HG03457 (cell line): ENCODE measurements around the gene SYNE1.
"Not testable (repeated sequence)": the region's sequence is repeated elsewhere in the genome, so short reads cannot be mapped to it uniquely, and the experiment has no call there.

Experiments used
- ATAC-seq: cut with Tn5 transposase; IDR thresholded peaks from one replicate; pipeline ENCODE4 v1.9.1; 2021; ENCODE audit warnings: moderate number of reproducible peaks; ENCODE audit not compliant: unreplicated experiment

SYNE1 gene

GRCh38 chr6:152328200-152328599 lies 309.0 kb downstream of the SYNE1 start:
- not testable (repeated sequence) for ATAC-seq

DNA sequence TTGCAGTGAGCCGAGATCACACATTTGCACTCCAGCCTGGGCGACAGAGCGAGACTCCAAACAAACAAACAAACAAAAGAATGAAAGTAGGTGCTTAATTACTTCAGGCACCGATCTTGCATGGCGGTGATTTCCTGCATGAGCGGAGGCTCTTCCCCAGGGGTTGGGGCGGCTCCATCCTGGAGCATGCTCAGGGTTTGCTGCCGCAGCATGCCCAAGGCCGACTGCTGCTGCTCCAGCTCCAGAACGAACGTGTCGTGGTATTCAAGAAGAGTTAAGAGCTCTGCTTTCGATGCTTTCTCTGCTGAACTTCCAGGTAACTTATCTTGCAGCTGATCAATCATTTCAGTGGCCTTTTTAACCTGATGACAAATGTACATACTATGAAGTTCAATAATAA lies 313.8 kb downstream of the SYNE1 start:
- no peak for ATAC-seq

DNA sequence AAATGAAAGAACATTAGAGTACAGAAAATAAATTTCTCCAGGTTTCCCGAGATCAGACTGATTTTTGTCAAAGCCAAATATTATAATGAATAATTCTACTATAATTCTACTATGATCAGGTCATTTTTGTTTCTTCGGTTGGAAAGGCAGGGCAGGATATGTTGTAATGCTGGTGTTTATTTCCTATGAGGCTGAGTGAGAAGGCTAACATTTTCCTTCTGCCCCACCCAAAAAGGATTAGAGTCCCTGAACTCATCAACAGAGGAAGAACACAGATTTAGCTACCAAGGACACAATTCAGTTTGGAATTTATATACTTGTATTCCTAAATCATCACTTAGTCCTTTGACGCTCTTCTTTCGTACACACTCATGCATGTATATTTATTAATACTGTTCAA lies 318.9 kb downstream of the SYNE1 start:
- no peak for ATAC-seq

GRCh38 chr6:152316024-152316423 lies 321.1 kb downstream of the SYNE1 start:
- ATAC-seq, result no peak

DNA sequence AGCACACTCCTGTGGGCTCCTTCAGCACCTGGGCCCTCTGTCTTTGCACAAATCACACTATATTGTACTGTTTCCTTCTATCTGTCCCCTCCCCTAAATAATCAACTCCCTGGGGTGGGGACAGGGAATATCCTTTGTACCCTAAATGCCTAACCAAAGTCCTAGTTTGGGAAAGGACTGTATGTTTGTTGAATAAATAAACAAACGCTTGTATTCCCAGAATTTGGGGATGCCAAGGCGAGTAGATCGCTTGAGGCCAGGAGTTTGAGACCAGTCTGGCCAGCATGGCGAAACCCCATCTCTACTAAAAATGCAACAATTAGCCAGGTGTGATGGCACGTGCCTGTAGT lies 322.7 kb downstream of the SYNE1 start:
- ATAC-seq, result no peak

DNA sequence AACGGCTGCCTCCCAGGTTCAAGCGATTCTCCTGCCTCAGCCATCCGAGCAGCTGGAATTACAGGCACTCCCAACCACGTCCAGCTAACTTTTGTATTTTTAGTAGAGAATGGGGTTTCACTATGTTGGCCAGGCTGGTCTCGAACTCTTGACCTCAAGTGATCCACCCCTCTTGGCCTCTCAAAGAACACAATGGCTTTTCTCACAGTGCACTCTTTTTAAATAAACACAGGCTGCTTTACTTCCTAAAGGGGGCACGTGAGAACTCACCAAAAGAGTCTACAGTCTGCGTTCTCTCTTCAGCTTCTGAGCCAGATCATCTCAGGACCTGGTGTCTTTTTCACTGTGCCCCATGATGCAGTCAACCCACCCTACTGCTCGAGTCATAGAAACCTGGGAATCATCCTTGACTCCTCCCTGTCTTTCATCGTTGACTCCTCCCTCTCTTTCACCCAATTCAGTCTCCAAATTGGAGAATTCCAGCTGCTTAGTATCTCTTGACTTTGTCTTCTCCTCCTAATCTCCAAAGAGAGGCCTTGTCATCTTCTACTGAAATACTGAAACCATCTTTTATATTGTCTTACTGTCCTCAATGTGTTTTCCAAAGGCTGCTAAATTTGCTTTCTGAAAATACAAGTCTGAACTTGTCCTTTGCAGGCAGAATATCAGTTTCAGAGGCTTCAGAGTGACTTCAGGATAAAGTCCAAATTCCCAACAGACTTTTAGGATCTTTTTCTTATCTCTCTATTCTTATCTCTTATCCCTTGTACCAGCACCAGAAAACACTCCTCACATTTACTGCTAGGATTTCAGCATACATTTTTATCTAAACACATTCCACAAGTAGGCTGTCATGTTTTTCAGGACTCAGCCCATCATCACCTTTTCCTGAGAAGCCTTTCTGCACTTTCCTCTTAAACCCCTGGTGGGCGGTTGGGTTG lies 323.4 kb downstream of the SYNE1 start:
- ATAC-seq, result no peak

DNA sequence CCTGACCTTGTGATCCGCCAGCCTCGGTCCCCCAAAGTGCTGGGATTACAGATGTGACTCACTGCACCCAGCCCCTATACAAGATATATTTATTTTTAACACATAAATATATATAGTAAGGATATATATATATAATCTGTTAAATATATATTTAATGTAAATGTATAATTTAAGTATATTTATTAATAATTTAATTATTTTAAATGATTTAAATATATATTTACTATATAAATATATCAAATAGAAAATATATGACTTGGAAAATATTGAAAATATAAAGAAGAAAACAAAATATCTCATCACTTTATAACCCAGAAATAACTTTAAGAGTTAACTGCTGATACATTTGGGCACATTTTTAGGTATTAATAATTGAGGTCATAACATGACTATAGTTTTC lies 324.7 kb downstream of the SYNE1 start:
- ATAC-seq, result no peak

- no peak for ATAC-seq
Measured at GRCh38 chr6:152310371-152310954, 326.7 kb downstream of the SYNE1 start.

- ATAC-seq, result no peak
Measured at GRCh38 chr6:152309648-152310047, 327.5 kb downstream of the SYNE1 start.

- no peak for ATAC-seq
Measured at GRCh38 chr6:152309006-152309405, 328.2 kb downstream of the SYNE1 start.

GRCh38 chr6:152308306-152308705 lies 328.9 kb downstream of the SYNE1 start:
- no peak for ATAC-seq

DNA sequence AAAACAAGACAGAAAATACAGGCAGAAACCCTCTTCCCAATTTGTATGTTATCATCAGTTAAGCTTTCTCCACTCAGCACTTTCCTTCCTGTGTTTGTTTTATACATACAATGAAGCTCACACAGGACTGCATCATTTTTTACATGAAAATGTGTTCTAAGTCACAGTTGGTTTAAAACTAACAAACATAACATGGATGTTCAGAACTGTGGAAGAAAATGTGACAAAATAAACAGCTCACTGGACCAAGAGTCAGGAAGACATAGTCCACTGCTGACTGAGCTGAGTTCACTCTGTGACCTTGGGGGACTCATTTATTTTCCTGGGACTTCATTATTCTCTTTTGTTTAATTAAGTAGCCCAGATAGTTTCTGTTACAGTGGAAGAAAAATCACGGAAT lies 331.5 kb downstream of the SYNE1 start:
- ATAC-seq, result no peak

DNA sequence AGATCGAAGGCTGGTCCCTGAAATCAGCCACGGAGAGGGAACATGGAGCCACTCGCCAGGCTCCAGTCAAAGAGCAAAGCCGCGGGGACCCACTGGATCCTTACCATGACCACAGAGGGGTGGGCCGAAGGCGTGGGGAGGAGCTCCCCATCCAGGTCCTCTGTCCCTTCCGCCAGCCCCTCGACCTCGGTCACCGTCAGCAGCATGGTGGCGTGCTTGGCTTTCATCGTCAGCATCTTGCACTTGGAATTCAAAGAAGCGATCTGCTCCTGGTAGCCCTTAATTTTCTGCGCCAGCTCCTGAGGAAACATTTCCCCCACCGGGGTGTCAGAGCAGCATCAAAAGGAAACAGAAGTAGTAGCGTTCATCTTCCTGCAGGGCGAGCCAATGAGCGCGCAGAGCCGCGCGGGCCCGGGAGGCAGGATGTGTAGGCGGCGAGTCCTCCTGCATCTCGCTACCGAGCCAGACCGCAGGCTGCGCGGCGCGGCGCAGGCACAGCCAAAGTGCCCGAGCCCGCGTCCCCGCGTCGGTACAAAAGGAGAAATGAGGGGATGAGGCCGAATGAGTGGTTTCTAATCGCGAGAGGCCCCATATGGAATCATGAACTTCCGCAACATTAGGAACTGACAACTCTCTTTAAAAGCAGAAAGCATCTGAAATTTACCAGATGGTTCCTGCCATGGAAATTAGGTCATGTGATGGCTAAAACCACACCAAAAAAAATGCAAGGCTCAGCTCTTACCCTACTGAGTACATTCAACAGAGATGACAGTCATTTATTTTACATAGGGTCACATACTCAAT lies 335.2 kb downstream of the SYNE1 start:
- peak; percentile 89 for ATAC-seq

DNA sequence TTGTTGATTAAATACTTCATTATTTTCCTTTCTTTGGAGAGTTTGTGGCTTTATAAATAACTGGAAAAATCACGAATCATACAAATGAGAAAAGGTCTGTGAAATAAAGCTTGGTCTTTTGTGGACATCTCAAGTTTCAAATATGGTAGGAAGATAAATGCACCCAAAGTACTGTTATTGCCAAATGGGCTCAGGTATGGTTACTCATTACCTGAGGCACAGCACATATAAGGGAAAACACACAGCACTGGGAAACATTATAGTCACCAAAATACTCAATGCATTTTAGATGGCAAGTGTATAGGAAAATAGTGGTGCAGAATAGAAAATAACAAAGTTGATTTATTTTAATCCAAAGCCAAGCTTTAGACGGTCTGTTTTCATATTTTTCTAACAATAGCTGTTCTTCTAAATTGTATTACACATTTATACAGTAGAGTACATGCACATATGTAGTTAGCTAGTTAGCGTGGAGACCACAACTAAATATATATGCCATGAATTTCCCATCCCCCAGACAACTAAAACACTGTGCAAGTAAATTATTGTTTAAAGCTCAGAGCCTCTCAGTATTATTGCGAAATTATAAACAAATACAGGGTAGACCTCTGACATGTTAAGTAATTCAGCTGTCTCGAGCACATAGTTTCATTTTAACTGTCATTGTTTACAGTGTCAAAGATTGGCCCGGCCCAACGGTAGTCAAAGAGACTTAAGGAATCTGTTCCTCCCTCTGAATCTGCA lies 336.0 kb downstream of the SYNE1 start:
- ATAC-seq, result peak; percentile 21

DNA sequence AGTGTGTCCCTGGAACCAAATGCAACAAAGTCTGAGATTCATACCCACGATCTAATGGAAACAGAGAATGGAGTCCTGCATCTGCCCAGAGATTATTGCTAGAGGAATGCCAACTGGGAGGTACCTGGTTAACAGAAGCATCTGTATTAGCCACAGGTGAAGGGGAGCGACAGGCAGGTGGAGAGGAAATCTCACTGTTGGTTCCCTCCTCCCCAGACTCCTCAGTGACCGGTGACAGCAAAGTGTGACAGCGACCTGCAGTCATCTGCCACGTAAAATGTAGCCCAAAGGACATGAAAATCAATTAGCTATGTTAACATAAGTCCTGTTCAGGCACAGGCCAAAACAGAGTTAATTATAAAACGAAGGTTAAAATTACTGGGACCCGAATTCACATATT lies 336.6 kb downstream of the SYNE1 start:
- no peak for ATAC-seq

- ATAC-seq, result no peak
Measured at GRCh38 chr6:152298848-152299735, 338.1 kb downstream of the SYNE1 start.

GRCh38 chr6:152298055-152298647 lies 339.0 kb downstream of the SYNE1 start:
- ATAC-seq, result no peak

DNA sequence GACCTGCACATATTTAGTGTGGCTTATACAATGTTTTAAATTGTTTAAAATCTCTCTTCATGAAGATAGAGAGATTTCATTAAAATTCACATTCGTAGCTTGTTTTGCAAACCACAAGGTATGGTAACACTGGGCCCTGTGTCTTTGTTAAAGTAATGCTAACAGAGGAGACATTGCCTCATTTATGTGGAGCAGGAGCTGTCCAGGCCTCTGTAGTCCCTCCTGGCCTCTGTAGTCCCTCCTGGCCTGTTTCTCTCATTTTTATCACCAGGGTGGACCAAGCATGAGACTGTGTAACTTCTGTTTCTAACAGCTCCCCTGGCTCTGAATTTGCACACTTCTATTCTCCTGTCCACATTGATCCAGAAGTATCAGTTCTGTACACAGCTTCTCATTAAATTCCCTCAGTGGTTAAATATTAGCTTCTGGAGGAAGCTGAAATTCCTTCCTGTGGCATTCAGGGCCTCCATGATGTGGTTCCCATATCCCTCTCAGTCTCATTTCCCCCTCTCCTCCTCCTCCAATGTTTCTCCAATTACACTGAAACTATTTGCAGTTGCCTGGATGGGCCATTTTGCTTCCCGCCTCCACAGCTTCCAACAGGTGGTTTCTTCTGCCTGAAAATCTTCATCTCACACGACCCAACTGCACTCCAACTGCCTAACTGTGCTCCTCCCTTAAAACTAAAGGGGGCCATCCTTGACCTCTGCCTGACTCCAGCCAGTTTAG lies 340.4 kb downstream of the SYNE1 start:
- ATAC-seq, result no peak

DNA sequence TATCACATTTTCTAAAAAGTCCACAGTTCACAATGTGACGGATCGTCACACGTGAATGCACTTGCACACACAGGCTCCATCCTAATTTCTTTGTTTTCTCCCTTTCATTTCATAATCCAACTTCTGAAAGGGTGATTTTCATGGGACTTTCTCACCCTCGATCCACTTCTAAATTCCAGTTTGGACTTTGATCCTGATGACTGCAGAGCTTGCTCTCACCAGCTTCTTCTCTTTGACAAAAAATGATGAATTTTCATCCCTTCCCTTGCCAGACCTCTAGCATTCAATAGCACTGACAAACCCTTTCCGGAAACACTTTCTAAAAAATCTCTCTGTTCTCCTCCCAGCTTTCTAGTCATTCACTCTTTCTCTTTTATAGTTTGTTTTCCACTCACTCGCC lies 341.2 kb downstream of the SYNE1 start:
- no peak for ATAC-seq
